HTR-8/SVneo (cell line): ENCODE measurements around the gene HBG2.
"Not testable (repeated sequence)": the region's sequence is repeated elsewhere in the genome, so short reads cannot be mapped to it uniquely, and the experiment has no call there.

Experiments
- DNase-seq: peaks from one replicate; pipeline ENCODE4 v3.0.0; 2011; ENCODE audit warnings: low spot score, mixed read lengths; ENCODE audit not compliant: insufficient read length
- FAIRE-seq: peaks from 2 replicates; lab custom pipeline; 2011; peaks lifted over from hg19 to GRCh38; lab: Jason Lieb, UNC

Gene HBG2

GRCh38 chr11:5254646-5255413 is at the start of gene HBG2:
TSS of gene HBG2 (minus strand) at chr11:5254781. CDS start at chr11:5254728, 53 bp downstream.
- DNase-seq, FAIRE-seq: not testable (repeated sequence)

GRCh38 chr11:5304046-5304445 is 49.5 kb upstream of the HBG2 start:
- no peak for DNase-seq
- no peak for FAIRE-seq

GRCh38 chr11:5303626-5304025 is 49.0 kb upstream of the HBG2 start:
- no peak for FAIRE-seq
- DNase-seq, result no peak

GRCh38 chr11:5301846-5302245 is 47.3 kb upstream of the HBG2 start, which contains the start of gene OR51B4:
TSS of gene OR51B4 (minus strand) at chr11:5301946. CDS start at chr11:5301946, 0 bp downstream.
- FAIRE-seq (no peak), DNase-seq (no peak)

GRCh38 chr11:5300251-5300650 is 45.7 kb upstream of the HBG2 start:
- no peak for FAIRE-seq
- DNase-seq, result no peak

- FAIRE-seq, result no peak
Observed at GRCh38 chr11:5298451-5298850, 43.9 kb upstream of the HBG2 start.

GRCh38 chr11:5297721-5298323 is 43.2 kb upstream of the HBG2 start:
- DNase-seq (no peak), FAIRE-seq (no peak)

More at GRCh38 chr11:5298451-5298850, 43.9 kb upstream of the HBG2 start:
- DNase-seq, result no peak

- not testable (repeated sequence) for DNase-seq, FAIRE-seq
Observed at GRCh38 chr11:5294342-5294995, 39.9 kb upstream of the HBG2 start.

GRCh38 chr11:5293028-5293427 is 38.4 kb upstream of the HBG2 start:
- no peak for DNase-seq
- FAIRE-seq, result no peak

GRCh38 chr11:5291207-5291838 is 36.7 kb upstream of the HBG2 start:
- no peak for FAIRE-seq

GRCh38 chr11:5290106-5290505 is 35.5 kb upstream of the HBG2 start:
- DNase-seq (no peak), FAIRE-seq (no peak)

More at GRCh38 chr11:5291207-5291838, 36.7 kb upstream of the HBG2 start:
- peak; percentile 19 for DNase-seq

GRCh38 chr11:5289696-5290095 is 35.1 kb upstream of the HBG2 start:
- no peak for FAIRE-seq
- DNase-seq, result no peak

- no peak for FAIRE-seq
- DNase-seq, result no peak
Observed at GRCh38 chr11:5288906-5289550, 34.4 kb upstream of the HBG2 start.

GRCh38 chr11:5288108-5288905 is 33.7 kb upstream of the HBG2 start:
- no peak for FAIRE-seq

GRCh38 chr11:5286901-5287300 is 32.3 kb upstream of the HBG2 start:
- no peak for FAIRE-seq
- no peak for DNase-seq

More at GRCh38 chr11:5288108-5288905, 33.7 kb upstream of the HBG2 start:
- DNase-seq, result no peak

- no peak for FAIRE-seq
- no peak for DNase-seq
Observed at GRCh38 chr11:5286351-5286750, 31.8 kb upstream of the HBG2 start.

- no peak for DNase-seq
- no peak for FAIRE-seq
Observed at GRCh38 chr11:5285703-5286340, 31.2 kb upstream of the HBG2 start.

- DNase-seq, result no peak
- no peak for FAIRE-seq
Observed at GRCh38 chr11:5284637-5285036, 30.1 kb upstream of the HBG2 start.

GRCh38 chr11:5283882-5284281 is 29.3 kb upstream of the HBG2 start:
- FAIRE-seq (no peak), DNase-seq (no peak)
